ENCODE data around the gene ZCCHC14. TPM values are rescaled to one million over a fixed set of nuclear protein-coding genes. Genes with fewer than 3 reads are reported as not detected.
"Not testable (repeated sequence)": the region's sequence is repeated elsewhere in the genome, so short reads cannot be mapped to it uniquely, and the experiment has no call there.

Gene ZCCHC14
- total RNA-seq, 1 donor from 2014 or later: 28.0 TPM

DNA sequence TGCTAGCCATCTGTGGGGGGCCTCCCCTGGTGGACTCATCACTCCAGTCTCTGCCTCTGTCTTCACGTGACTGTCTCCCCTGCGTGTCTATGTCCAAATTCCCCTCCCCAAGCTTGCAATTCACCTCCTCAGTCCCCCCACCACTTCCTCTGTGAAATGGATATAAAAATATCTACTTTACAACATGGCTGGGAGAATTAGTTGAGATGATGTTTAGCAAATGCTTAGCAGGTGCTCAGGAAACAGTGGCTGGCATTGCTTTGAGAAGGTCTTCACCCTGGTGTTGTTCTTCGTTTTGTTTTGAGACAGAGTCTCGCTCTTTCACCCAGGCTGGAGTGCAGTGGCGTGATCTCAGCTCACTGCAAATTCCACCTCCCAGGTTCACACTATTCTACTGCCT, 8.3 kb upstream of the ZCCHC14 start:
- no peaks in the 10 kb centered on the region for H3K27me3 Mint-ChIP-seq (ENCODE audit: low read depth)
- no peak overlapping the region for H3K4me3 Mint-ChIP-seq (ENCODE audit: unreplicated experiment)
- no peak overlapping the region for H3K27ac Mint-ChIP-seq (ENCODE audit: unreplicated experiment)
- peaks cover 27% of the 10 kb centered on the region for H3K4me1 Mint-ChIP-seq (ENCODE audit: low read depth)
- TF ChIP-seq, protein P1, sequence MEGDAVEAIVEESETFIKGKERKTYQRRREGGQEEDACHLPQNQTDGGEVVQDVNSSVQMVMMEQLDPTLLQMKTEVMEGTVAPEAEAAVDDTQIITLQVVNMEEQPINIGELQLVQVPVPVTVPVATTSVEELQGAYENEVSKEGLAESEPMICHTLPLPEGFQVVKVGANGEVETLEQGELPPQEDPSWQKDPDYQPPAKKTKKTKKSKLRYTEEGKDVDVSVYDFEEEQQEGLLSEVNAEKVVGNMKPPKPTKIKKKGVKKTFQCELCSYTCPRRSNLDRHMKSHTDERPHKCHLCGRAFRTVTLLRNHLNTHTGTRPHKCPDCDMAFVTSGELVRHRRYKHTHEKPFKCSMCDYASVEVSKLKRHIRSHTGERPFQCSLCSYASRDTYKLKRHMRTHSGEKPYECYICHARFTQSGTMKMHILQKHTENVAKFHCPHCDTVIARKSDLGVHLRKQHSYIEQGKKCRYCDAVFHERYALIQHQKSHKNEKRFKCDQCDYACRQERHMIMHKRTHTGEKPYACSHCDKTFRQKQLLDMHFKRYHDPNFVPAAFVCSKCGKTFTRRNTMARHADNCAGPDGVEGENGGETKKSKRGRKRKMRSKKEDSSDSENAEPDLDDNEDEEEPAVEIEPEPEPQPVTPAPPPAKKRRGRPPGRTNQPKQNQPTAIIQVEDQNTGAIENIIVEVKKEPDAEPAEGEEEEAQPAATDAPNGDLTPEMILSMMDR (IDR thresholded peaks at IDR 0.05): no peak
- DNase-seq (ENCODE audit: low spot score): peak; percentile 2
- H3K9me3 Mint-ChIP-seq (ENCODE audit: low read depth): no peaks in the 10 kb centered on the region
- H3K36me3 Mint-ChIP-seq (ENCODE audit: low read depth): no peaks in the 10 kb centered on the region

DNA sequence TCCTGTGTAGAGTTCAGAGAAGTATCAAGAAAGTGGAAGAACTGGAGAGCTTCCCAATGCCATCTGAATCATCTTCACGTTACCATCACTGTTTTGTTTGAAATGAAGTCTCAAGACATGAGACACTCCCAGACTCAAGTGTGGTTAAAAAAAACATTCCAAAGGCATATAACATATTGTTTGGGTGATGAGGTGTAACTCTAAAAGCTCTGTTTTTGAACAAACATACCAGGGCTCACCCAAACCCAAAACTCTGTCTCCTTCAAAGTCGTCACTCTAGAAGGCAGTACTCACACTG, 6.3 kb upstream of the ZCCHC14 start:
- TF ChIP-seq, protein P1 (IDR thresholded peaks at IDR 0.05): no peak
- H3K27me3 Mint-ChIP-seq (ENCODE audit: low read depth): no peaks in the 10 kb centered on the region
- H3K9me3 Mint-ChIP-seq (ENCODE audit: low read depth): no peaks in the 10 kb centered on the region
- no peak for DNase-seq (ENCODE audit: low spot score)
- peaks cover 27% of the 10 kb centered on the region for H3K4me1 Mint-ChIP-seq (ENCODE audit: low read depth)
- peak overlapping the region; percentile 23 for H3K27ac Mint-ChIP-seq (ENCODE audit: unreplicated experiment)
- no peak overlapping the region for H3K4me3 Mint-ChIP-seq (ENCODE audit: unreplicated experiment)
- no peaks in the 10 kb centered on the region for H3K36me3 Mint-ChIP-seq (ENCODE audit: low read depth)

DNA sequence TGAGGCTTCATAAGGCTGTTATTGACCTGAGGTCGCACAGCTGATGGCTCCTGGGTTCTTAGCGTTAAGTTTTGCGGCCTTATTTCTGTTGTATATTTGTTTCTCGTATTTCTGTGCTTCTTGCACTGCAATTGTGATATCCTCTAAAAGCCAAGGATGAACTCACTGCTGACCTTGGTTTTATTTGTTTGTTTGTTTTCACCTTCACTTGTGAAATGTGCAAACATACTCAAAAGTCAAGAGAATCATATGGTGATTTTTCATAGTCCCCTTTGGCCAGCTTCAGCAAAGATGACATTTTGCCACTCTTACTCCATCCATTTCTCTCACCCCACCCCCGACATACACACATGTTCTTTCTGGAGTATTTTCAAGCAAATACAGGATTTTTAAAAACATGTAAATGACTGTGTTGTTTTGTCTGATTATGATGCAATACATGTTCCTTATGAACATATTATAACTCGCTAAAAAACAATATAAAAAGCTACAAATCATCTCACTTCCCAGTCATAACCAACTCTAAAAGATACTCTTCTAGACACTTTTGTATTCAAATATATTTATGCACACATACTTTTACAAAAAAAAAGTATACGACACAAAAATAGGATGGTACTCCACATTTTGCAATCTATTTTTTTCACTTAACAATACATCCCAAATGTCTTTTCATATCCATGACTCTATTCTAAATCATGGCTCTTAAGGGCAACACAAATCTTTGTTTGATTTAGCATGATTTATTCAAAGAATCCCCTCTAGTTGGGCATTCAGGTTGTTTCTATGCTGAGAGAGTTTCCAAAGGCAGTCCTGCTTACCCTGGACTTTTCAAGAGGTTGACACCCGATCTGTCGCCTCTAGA, 5.7 kb upstream of the ZCCHC14 start:
- peak overlapping the region; percentile 23 for H3K27ac Mint-ChIP-seq (ENCODE audit: unreplicated experiment)
- TF ChIP-seq, protein P1 (IDR thresholded peaks at IDR 0.05): no peak
- no peaks in the 10 kb centered on the region for H3K27me3 Mint-ChIP-seq (ENCODE audit: low read depth)
- H3K4me1 Mint-ChIP-seq (ENCODE audit: low read depth): peaks cover 31% of the 10 kb centered on the region
- no peak for DNase-seq (ENCODE audit: low spot score)
- H3K36me3 Mint-ChIP-seq (ENCODE audit: low read depth): no peaks in the 10 kb centered on the region
- no peak overlapping the region for H3K4me3 Mint-ChIP-seq (ENCODE audit: unreplicated experiment)
- H3K9me3 Mint-ChIP-seq (ENCODE audit: low read depth): no peaks in the 10 kb centered on the region

DNA sequence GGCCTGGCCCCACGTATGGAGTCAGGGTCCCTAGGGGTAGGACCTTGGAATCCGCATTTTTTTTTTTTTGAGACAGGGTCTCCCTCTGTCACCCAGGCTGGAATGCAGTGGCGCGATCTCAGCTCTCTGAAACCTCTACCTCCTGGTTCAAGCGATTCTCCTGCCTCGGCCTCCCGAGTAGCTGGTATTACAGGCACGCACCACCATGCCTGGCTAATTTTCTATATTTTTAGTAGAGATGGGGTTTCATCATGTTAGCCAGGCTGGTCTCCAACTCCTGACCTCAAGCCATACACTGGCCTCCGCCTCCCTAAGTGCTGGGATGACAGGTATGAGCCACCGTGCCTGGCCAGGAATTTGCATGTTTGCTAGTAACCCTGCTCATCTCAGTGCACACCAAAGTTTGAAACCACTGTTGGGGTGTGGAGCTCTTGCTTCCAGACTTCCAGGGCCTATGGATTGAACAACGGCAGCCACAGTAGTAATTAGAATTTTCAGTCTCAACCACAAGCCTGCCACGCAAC, 5.0 kb upstream of the ZCCHC14 start:
- H3K4me1 Mint-ChIP-seq (ENCODE audit: low read depth): peaks cover 34% of the 10 kb centered on the region
- not testable (repeated sequence) for H3K9me3 Mint-ChIP-seq (ENCODE audit: low read depth); H3K27ac Mint-ChIP-seq (ENCODE audit: unreplicated experiment); H3K4me3 Mint-ChIP-seq (ENCODE audit: unreplicated experiment); H3K36me3 Mint-ChIP-seq (ENCODE audit: low read depth); H3K27me3 Mint-ChIP-seq (ENCODE audit: low read depth)
- peak; percentile 35 for DNase-seq (ENCODE audit: low spot score)

DNA sequence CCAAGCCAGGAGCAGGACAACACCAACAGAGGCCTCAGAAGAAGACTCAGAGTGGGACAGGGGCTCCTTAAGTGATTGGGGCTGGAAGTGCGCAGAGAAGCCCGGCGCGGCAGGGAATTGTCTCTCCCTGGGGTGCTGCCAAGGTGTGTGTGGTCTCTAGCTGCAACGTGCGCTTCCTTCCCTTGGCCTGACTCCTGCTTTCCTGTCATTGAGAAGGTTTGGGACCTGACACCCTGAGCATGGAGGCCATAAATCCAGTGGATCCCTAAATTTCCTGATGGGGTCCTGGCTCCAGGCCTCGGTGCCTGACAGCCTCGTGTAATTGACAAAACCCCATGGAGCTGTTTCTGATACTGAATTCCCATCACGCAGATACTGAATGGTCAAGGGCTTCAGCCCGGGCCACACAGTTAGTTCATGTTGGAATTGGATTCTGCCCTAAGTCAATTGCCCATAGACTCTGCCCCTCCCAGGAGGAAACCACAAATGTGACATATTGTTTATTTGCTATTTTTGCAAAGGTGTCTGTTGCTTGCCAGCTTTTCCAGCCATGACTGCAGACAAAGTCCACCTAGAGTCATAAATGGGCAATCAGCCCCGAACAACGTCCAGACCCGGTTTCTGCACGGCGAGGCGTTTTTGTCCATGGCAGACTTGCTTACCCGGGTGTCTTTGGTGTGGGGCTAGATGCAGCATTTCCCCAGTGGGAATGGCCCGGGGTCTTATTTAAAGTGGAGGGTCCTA, 4.4 kb upstream of the ZCCHC14 start:
- DNase-seq (ENCODE audit: low spot score): peak; percentile 39
- peaks cover 34% of the 10 kb centered on the region for H3K4me1 Mint-ChIP-seq (ENCODE audit: low read depth)
- not testable (repeated sequence) for H3K4me3 Mint-ChIP-seq (ENCODE audit: unreplicated experiment); H3K27ac Mint-ChIP-seq (ENCODE audit: unreplicated experiment); H3K36me3 Mint-ChIP-seq (ENCODE audit: low read depth); H3K9me3 Mint-ChIP-seq (ENCODE audit: low read depth); H3K27me3 Mint-ChIP-seq (ENCODE audit: low read depth)

DNA sequence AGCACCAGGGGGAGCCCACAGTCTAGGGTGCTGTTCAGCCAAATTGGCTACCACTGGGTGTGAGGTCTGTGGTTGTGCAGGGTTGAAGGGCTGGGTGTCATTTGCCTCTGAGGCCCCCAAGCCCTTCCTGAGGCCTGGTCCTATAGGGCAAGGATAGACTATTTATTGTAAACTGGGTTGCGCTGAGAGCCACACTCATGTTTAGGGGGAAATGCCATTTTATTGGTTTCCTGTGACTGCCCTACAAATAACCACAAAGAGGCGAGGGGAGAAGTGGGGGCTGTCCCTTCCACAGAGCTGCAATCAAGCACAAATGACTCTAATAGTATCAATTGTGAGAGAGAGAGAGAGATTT, 3.6 kb upstream of the ZCCHC14 start:
- DNase-seq (ENCODE audit: low spot score): no peak
- no peaks in the 10 kb centered on the region for H3K27me3 Mint-ChIP-seq (ENCODE audit: low read depth)
- no peak overlapping the region for H3K27ac Mint-ChIP-seq (ENCODE audit: unreplicated experiment)
- TF ChIP-seq, protein P1 (IDR thresholded peaks at IDR 0.05): no peak
- no peaks in the 10 kb centered on the region for H3K36me3 Mint-ChIP-seq (ENCODE audit: low read depth)
- H3K9me3 Mint-ChIP-seq (ENCODE audit: low read depth): no peaks in the 10 kb centered on the region
- peaks cover 34% of the 10 kb centered on the region for H3K4me1 Mint-ChIP-seq (ENCODE audit: low read depth)
- no peak overlapping the region for H3K4me3 Mint-ChIP-seq (ENCODE audit: unreplicated experiment)
